Activated CD4-positive, alpha-beta T cell treated with anti-CD3 and anti-CD28 coated beads, Interleukin-2, amount 50 U/mL, for 4 hours (primary cell): ENCODE results near the gene SPECC1L.

Experiments used
- DNase-seq, 2 experiments: peaks; one replicate each; pipeline ENCODE4 v3.0.0-alpha.2; 2020

Gene SPECC1L

GRCh38 chr22:24419475-24419850, 148.8 kb downstream of the SPECC1L start:
- DNase-seq: no peak

GRCh38 chr22:24420072-24420976, 149.7 kb downstream of the SPECC1L start:
- DNase-seq: no peak

DNA sequence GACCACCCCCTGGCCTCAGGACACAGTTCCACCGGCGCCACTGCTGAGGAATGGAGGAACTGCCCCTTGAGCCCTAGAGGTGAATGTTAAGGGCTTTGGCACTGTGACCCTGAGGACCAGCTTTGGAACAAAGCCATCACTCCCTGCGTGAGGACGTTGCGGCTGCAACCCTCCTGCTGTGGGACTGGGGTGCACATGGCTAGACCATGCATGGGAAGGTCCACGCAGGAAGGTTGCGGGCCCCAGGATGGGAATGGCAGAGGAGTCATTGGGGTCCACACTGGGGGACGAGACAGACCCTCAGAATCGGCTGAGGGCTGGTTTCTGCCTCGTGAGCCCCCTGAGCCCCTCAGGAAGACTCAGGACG, 150.3 kb downstream of the SPECC1L start:
- no peak for DNase-seq

- peak; percentile 34 to 42 for DNase-seq
Observed at GRCh38 chr22:24421428-24421931, 150.8 kb downstream of the SPECC1L start.

DNA sequence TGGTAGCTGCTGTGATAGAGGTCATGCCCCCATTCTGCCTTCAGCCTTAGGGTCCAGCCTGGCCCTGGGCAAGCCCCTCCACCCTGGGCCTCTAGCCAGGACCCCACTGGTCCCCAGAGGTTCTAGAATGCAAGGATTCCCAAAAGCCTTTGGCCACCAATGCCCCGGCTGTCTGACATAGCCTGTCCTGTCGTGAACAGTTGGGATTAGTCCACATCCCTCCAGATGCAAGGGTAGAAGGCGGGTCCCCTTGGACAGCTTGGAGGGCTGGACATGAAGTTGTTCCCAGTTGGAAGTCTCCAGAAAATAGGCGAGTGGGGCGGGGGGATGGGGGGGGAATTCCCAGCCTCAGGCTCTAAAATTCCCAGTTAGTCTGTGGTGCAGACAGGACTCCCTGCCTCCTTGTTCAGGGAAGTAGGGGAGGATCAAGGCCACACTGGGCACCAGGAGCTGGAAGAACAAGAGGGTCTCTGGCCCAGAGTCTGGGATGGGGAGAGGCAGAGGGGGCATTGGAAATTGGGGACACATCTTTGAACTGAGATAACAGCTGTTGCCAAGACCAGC, 151.6 kb downstream of the SPECC1L start:
- no peak for DNase-seq

- DNase-seq: peak; percentile 41 to 44
Observed at GRCh38 chr22:24423519-24424000, 152.9 kb downstream of the SPECC1L start.

- DNase-seq: peak; percentile 30 to 34
Observed at GRCh38 chr22:24424001-24424900, 153.6 kb downstream of the SPECC1L start.

GRCh38 chr22:24424901-24425775, 154.5 kb downstream of the SPECC1L start:
- DNase-seq: no peak

GRCh38 chr22:24426436-24426835, 155.8 kb downstream of the SPECC1L start:
- DNase-seq: no peak

- DNase-seq: no peak
Observed at GRCh38 chr22:24426851-24427499, 156.3 kb downstream of the SPECC1L start.

GRCh38 chr22:24427500-24428164, 157.0 kb downstream of the SPECC1L start, which contains the start of gene ADORA2A:
TSS of gene ADORA2A (plus strand) at chr22:24427599. CDS start at chr22:24433405, 5,806 bp downstream.
- peak; percentile 78 to 80 for DNase-seq

DNA sequence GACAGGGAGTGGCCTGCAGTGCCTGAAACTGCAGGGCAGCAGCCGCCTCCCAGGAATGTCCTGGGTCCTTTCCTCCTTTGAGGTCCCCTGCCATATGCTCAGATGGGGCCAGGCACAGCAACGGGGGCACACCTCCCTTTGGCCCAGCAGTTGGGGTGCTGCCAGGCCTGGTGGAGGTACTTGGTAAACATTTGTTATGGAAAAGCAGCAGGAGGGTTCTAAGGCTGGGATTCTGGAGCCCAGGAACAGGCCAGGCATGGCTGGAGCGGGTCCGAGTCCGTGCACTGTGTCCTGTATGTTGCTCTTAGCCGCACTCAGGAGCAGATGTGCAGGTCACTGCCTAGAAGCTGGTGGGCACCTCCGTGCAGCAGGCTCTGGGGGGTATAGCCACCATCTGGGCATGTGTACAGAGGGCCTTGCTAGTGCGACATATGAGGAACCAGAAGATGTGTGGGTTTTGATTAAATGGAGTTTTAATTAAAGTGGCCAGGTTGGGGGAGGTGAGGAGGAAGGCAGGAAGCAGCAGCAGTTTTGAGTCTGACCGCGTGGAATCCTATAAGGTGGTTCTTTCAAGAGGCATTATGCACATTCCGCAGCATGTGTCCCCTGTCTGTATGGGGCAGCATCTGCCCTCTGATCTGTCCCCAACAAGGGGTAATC, 158.2 kb downstream of the SPECC1L start:
- no peak for DNase-seq

- DNase-seq: peak; percentile 56
Observed at GRCh38 chr22:24429411-24430365, 159.1 kb downstream of the SPECC1L start.

GRCh38 chr22:24430431-24431308, 160.0 kb downstream of the SPECC1L start:
- no peak for DNase-seq

DNA sequence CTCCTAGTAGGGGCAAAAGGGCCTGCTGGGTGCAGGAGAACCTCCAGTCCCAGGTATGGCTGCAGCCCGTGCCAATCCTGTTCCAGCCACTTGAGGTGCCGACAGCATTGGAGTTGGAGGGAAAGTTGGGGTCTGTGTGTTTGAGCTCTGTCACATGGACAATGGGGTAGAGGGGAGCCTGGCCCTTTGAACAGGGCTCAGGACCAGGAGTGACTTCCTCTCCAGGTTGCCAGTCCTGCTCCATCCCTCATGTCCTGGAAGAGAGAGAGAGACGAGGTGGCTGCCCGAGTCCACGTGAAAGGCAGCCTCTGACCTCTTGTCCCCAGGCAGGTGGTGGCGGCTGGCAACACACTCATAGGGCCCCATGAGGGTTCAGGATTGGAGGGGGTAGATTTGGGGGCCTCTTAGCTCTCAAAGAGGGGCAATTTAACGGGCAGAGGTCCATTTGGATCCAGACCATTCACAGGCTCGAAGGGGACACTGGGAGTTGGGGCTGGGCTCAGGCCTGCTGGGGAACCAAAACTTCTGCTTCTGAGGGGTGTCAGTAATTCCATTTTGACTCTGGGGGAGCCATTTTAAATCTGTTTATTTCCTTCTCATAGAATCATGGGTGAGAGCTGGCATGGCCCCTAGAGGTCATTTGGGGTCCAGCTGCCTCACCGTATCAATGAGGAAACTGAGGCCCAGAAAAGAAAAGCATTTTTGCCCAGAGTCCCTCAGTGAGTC, 160.8 kb downstream of the SPECC1L start:
- no peak for DNase-seq

- DNase-seq: no peak
Observed at GRCh38 chr22:24432059-24432853, 161.6 kb downstream of the SPECC1L start.
